ENCODE data around the gene YWHAH.

The YWHAH gene

GRCh38 chr22:31921106-31921505, 23.2 kb upstream of the YWHAH start:
- no peak for TF ChIP-seq CTCF (IDR thresholded peaks at IDR 0.05; ENCODE audit: low read depth, low read length, missing control alignments)
- in situ Hi-C loops (cut with HindIII; ENCODE audit: low sequenced_read_pairs): no loop called here
- H3K4me3 ChIP-seq (ENCODE audit: low read depth, low read length): no peak overlapping the region
- DNase-seq (ENCODE audit: low read depth): no peak

DNA sequence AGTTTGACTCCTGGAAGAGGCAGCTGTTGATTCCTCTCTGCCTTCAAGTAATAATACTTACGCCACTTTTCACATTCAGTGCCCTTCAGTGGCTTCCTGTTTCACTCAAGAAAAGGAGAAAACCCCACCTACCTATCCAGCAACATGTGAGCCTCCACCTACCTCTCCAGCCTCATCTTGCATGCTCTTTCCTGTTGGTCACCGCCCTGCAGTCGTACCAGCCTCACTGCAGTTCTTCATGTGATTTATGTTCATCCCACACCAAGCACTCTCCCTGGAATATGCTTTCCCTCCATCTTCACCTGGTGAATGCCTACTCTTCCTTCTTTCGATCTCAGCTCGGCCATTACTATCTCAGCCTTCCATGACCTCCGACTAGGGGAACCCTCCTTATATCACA, 21.8 kb upstream of the YWHAH start:
- DNase-seq (ENCODE audit: low read depth): no peak
- in situ Hi-C loops (cut with HindIII; ENCODE audit: low sequenced_read_pairs): no loop called here
- TF ChIP-seq CTCF (IDR thresholded peaks at IDR 0.05; ENCODE audit: low read depth, low read length, missing control alignments): no peak
- H3K4me3 ChIP-seq (ENCODE audit: low read depth, low read length): no peak overlapping the region

- in situ Hi-C loops (cut with HindIII; ENCODE audit: low sequenced_read_pairs): no loop called here
- TF ChIP-seq CTCF (IDR thresholded peaks at IDR 0.05; ENCODE audit: low read depth, low read length, missing control alignments): no peak
- DNase-seq (ENCODE audit: low read depth): no peak
- H3K4me3 ChIP-seq (ENCODE audit: low read depth, low read length): no peak overlapping the region
These were observed 21.2 kb upstream of the YWHAH start for GRCh38 chr22:31923136-31923535.

DNA sequence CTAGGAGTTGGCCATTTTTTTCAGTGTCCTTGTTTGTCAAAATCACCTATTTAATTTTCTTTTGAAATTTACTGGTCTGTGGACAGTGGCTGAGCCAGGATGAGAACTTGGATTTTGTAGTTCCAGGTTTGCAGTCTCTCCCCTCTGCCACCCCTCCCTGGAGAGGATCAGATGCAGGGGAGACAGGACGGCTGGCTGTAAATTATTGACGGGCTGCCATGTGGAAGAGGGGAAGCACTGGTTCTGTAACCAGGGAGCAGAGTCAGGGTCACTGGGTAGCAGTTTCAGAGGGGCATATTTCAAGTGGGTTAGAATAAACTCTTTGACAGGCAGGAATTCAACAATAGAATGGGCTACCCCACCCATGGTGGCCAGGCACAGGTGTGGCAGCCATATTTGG, 20.6 kb upstream of the YWHAH start:
- no peak for DNase-seq (ENCODE audit: low read depth)
- no peak for TF ChIP-seq CTCF (IDR thresholded peaks at IDR 0.05; ENCODE audit: low read depth, low read length, missing control alignments)
- H3K4me3 ChIP-seq (ENCODE audit: low read depth, low read length): no peak overlapping the region
- in situ Hi-C loops (cut with HindIII; ENCODE audit: low sequenced_read_pairs): no loop called here

DNA sequence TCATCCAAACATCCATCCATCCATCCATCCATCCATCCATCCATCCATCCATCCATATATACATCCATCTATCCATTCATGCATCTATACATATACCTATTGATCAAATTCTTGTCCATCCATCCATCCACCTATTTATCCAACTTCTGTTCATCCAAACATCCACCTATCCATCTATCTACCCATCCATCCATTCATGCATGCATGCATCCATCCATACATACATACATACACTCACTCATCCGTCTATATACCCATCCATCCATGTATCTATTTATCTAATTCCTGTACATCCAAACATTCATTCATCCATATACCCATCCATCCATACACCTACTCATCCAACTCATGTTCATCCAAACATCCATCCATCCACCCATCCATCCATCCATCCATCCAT, 19.3 kb upstream of the YWHAH start:
- no peak for TF ChIP-seq CTCF (IDR thresholded peaks at IDR 0.05; ENCODE audit: low read depth, low read length, missing control alignments)
- no peak overlapping the region for H3K4me3 ChIP-seq (ENCODE audit: low read depth, low read length)
- in situ Hi-C loops (cut with HindIII; ENCODE audit: low sequenced_read_pairs): no loop called here
- no peak for DNase-seq (ENCODE audit: low read depth)

GRCh38 chr22:31926024-31926423, 18.3 kb upstream of the YWHAH start:
- no peak for TF ChIP-seq CTCF (IDR thresholded peaks at IDR 0.05; ENCODE audit: low read depth, low read length, missing control alignments)
- H3K4me3 ChIP-seq (ENCODE audit: low read depth, low read length): no peak overlapping the region
- no peak for DNase-seq (ENCODE audit: low read depth)
- in situ Hi-C loops (cut with HindIII; ENCODE audit: low sequenced_read_pairs): no loop called here

- in situ Hi-C loops (cut with HindIII; ENCODE audit: low sequenced_read_pairs): no loop called here
- no peak overlapping the region for H3K4me3 ChIP-seq (ENCODE audit: low read depth, low read length)
- no peak for TF ChIP-seq CTCF (IDR thresholded peaks at IDR 0.05; ENCODE audit: low read depth, low read length, missing control alignments)
- no peak for DNase-seq (ENCODE audit: low read depth)
These were observed 17.4 kb upstream of the YWHAH start for GRCh38 chr22:31926969-31927368.

All from astrocyte of the cerebellum (primary cell).